NCI-H1105 treated with DMSO at 0.1 percent for 48 hours (cell line): ENCODE measurements around the gene CLCN6.
A peak's percentile ranks its signal among the peaks of the same experiment; 100 is the strongest.

Source experiments
- DNase-seq: peaks from one replicate; lab custom pipeline; 2025; lab: John Stamatoyannopoulos, UW

The CLCN6 gene, protein sequence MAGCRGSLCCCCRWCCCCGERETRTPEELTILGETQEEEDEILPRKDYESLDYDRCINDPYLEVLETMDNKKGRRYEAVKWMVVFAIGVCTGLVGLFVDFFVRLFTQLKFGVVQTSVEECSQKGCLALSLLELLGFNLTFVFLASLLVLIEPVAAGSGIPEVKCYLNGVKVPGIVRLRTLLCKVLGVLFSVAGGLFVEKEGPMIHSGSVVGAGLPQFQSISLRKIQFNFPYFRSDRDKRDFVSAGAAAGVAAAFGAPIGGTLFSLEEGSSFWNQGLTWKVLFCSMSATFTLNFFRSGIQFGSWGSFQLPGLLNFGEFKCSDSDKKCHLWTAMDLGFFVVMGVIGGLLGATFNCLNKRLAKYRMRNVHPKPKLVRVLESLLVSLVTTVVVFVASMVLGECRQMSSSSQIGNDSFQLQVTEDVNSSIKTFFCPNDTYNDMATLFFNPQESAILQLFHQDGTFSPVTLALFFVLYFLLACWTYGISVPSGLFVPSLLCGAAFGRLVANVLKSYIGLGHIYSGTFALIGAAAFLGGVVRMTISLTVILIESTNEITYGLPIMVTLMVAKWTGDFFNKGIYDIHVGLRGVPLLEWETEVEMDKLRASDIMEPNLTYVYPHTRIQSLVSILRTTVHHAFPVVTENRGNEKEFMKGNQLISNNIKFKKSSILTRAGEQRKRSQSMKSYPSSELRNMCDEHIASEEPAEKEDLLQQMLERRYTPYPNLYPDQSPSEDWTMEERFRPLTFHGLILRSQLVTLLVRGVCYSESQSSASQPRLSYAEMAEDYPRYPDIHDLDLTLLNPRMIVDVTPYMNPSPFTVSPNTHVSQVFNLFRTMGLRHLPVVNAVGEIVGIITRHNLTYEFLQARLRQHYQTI

DNA sequence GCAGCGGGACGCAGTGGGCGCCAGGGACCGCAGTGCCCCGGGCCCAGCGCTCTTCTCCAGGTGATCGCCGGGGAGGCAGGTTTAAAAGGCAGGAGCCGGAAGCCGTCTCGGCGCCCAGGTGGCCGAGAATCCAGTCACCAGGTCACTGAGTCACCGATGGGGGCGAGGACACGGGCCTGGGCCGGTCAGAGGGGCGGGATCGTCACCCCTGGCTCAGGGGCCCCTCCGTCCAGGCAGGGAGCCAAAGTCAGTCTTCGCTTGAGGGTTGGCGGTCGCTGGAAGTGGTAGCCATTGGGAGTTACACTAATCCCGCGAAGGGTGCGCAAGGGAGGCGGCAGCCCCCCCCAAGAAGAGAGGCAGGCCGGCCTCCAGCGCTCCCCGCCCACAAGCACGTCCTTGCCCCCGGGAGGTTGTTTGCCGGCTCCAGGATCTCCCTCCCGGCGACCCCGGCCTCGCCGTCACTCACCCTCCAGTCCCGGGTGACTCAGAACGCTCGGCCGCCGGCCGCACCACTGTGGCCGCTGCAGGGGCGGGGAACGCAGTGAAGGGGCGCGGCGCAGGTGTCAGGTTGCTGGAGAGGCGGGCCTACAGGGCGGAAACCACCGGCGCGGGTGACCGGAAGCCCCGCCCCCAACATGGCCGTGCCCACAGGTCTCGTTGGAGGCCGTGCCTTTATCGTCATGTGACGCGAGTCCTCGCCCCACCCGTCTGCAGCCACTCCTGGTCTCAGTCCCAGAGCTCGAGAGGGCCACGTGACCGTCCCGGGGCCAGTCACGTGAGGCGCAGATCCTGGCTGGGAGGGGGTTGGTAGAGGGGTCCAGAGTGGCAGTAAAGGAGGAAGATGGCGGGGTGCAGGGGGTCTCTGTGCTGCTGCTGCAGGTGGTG is at the start of gene CLCN6, which contains the start of gene MTHFR:
Gene CLCN6 (plus strand): TSS at position 770 of the 885 bp plus-strand sequence. CDS start 72 bp downstream, at position 842.
Gene MTHFR (minus strand): TSS at position 543 of the 885 bp plus-strand sequence. CDS start 2,848 bp downstream, outside the sequence.
- DNase-seq, result peak; percentile 99

DNA sequence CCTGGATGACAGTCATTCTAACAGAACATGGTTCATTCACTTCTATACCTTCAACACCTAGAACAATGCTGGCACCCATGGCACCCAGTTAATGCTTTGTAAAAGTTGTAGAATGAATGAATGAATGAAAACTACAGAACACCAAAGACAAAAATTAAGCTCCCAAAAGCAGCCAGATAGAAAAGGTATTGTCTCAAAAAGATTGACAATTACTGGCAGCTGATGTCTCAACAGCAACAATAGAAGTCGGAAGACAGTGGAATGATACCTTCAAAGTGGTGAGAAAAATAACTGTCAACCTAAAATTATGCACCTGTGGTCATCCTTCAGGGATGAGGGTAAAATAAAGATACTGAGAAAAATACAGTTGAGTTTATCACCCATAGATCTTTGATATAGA is 48.9 kb upstream of the CLCN6 start:
- DNase-seq, result no peak

DNA sequence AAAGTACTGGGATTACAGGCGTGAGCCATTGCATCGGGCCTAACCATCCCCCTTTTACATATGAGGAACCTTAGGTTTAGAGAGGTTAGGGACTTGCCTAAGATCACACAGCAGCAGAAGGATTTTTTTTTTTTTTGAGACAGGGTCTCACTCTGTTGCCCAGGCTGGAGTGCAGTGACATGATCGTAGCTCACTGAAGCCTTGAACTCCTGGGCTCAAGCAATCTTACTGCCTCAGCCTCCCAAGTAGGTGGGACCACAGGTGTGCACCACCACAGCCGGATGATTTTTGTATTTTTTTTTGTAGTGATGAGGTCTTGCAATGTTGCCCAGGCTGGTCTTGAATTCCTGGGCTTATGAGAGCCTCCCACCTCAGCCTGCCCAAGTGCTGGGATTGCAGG is 46.2 kb upstream of the CLCN6 start:
- DNase-seq, result no peak

DNA sequence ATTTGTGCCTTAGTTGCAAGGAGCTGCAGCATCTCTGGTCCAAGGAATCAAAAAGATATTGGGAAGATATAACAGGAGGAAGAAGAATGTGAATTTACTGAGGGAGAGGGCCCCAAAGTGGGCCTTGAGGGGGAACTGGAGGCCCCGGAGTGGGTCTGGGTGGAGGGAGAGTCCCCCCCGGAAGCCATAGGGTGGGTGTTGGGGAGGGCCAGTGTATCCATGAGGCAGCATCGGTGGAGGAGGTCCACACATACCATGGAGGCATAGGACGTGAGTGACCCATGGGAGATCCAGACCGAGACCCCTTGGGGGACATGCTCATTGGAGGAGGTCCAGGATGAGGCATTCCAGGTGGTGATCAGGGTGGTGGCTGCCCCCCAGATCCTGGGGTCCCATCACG is 44.7 kb upstream of the CLCN6 start:
- DNase-seq, result no peak

- DNase-seq, result no peak
Observed at GRCh38 chr1:11761988-11762406, 44.0 kb upstream of the CLCN6 start, which contains the start of gene C1orf167. Gene C1orf167, plus strand, starts transcription at chr1:11762193. Its CDS starts 2,208 bp downstream, at chr1:11764401.

DNA sequence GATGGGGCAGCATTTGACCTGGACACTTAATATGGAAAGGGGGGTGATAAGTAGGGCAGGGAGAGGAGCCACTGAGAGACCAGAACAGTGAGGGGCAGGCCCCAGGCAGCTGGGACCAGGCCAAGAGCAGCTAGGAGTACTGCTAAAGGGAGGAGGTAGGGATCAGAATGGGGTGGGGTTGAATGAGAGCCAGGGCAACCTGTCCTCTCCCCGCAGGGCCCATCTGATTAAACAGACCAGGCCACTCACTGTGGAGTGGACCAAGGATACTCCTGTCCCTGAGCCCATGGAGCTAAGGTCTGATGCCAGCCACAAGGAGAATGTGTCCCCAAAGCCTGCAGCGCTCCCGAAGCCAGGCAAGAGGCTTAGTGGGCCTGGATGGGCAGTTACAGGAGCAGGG is 41.9 kb upstream of the CLCN6 start:
- no peak for DNase-seq

- no peak for DNase-seq
Observed at GRCh38 chr1:11764519-11764918, 41.5 kb upstream of the CLCN6 start.

DNA sequence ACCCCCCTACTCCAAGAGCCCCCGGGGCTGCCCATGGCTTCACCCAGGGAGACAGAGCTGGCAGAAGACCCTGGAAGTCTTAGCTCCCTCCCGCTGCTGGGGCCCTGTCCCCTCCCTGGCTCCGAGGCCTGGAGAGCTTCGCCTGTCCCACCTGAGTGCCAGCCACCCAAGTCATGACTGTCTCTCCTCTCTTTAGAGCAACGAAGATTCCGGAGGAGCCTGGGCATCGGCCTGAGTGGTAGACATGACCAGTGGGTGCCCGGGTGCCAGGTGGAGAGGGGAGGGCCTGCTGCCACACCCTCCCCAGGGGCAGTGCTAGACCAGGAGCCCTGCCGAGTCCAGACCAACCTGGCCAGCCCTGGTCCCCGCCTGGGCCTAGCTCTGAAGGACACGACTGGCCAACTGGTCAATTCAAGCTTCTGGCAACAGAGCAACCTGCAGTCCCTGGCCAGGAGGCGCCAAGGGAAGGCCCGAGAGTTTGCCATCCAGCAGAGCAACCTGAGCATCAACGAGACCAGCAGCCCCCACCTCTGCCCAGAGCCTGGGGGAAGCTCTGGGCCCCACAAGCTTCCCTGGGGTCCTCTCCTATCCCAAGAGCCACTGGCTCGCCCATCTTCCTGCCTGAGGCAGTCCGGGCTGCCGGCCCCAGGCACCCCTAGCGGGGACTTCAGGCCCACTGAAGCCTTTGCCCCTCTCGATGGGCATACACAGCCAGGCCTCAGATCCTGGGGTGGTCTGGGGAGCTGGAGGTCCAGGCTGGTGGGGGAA is 40.1 kb upstream of the CLCN6 start:
- DNase-seq, result no peak

GRCh38 chr1:11766429-11766776 is 39.6 kb upstream of the CLCN6 start:
- DNase-seq, result no peak

- DNase-seq, result no peak
Observed at GRCh38 chr1:11767922-11768704, 37.9 kb upstream of the CLCN6 start.

DNA sequence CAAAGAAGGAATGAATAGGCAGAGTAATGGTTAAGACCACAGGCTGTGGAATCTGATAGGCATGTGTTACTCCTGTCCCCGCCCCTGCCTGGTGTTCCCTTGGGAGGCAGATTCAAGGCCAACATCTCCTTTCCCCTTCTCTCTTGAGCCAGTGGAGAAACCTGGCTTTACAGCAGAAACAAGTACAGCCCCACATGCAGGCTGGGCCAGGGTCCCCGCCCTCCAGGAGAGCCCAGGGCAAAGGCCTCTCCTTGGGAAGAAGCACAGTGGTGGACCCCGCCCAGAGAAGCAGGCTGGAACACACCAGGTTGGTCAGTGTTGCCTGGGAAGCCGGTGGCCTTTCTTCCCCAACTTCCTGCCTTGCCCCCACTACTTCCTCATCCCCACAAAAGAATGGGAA is 37.2 kb upstream of the CLCN6 start:
- DNase-seq, result no peak

DNA sequence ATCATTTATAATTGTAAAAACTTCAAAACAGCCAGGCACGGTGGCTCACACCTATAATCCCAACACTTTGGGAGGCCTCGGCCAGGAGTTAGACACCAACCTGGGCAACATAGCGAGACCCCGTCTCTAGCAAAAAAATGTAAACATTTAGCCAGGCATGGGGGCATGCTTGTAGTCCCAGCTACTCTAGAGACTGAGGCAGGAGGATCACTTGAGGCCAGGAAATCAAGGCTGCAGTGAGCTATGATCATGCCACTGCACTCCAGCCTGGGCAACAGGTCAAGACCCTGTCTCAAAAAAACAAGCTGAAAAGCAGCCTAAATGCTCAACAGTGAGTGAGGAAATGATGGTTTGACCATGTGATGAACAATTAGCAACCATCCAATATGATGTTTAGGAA is 36.7 kb upstream of the CLCN6 start:
- no peak for DNase-seq

DNA sequence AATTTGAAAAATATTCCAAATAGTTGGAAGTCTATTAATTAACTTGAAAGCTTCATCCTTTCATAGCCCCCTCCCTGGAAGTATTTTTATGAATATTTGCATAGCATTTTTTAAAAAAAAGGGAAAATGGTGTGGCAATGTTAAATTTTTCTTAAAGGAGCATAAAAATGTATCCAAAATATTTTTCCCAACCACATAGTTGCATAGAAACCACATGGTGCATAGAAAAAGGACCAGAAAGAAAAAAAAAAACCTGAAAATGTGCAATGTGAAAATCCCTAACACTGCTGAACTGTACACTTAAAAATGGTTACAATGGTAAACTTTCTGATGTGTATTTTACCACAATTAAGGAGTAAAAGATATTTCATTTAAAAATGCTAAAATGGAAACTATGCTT is 36.0 kb upstream of the CLCN6 start:
- DNase-seq, result no peak

DNA sequence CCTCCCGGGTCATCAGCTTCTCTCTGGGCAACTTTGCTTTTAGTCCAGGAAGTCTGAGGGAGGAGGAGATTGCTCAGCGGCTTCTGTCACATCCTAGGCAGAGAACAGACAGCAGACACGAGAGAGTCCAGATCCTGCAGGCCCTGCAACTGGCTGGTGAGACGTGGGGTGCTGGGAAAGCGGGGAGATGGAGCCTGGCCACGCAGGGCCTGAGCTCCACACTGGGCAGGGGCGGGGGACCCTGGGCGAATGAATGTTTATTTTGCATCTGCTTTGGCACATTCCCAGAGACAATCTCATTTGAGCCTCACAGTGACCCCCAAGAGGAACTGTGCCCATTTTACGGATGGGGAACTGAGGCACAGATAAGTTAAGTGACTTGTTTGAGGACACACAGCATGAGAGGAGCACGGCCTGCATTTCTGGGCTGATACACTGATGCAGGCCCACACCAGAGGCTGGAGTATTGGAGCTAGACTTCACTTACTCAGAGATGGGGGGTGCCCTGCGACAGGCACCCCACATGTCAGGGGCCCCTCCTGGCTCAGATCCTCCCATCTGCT is 34.4 kb upstream of the CLCN6 start:
- DNase-seq, result no peak

GRCh38 chr1:11772458-11772857 is 33.5 kb upstream of the CLCN6 start:
- no peak for DNase-seq

- DNase-seq, result no peak
Observed at GRCh38 chr1:11774753-11775152, 31.2 kb upstream of the CLCN6 start.

GRCh38 chr1:11777658-11778322 is 28.2 kb upstream of the CLCN6 start:
- DNase-seq, result no peak

GRCh38 chr1:11778336-11778735 is 27.7 kb upstream of the CLCN6 start:
- no peak for DNase-seq

DNA sequence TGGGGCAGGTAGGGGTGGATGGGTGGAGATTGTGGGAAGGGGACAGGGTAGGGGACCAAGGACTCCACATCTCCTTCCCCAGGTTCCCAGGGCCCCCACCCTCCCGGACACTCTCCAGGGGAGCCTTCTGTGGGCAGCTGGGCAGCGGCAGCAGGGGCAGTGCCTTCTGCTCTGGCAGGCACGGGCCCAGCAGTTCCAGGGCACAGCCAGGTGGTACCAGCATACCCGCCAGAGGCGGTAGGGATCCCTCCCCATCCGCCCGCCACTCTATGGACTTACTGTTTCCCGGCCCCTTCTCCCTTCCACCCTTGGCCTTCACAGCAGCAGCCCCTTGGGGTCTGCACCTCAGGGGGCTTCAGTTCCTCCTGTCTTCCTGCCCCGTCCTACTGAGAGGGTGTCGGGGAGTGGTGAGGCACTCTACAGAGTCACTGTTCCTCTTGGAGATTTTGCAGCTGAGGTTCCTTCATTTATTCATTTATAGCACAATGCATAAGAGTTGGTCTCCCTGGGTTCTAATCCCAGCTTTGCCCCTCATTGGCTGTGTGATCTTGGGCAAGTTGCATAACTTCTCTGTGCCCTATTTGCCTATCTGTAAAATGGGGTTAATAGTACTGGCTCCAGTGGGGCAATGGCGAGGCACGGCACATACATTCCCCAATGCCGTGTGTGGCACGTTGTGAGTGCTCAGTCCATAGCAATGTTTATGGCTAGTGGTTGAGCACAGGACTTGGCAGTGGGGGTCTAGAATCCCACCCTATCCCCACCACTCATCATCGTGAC is 27.0 kb upstream of the CLCN6 start:
- no peak for DNase-seq
